Uterus (tissue), 2 donors: ENCODE data around the gene AUTS2.

Experiments used
- POLR2A ChIP-seq, 2 donors: fragments of 450-650 bp; IDR thresholded peaks; one replicate each; pipeline ENCODE4 v1.6.1; 2016; ENCODE audit warnings: antibody characterized with exemption in 2 of 2, mild to moderate bottlenecking in 1 of 2, moderate library complexity in 1 of 2
- TF ChIP-seq, protein P1 (sequence below), 4 experiments: fragments of 200-600 bp in 2 of 4; fragments of 450-650 bp in 2 of 4; sonication (generic) in 2 of 4; IDR thresholded peaks; one replicate each; pipeline ENCODE4 v1.5.1; 2016 to 2019; ENCODE audit warnings: antibody characterized with exemption in 4 of 4, mild to moderate bottlenecking in 2 of 4, moderate library complexity in 1 of 4

GRCh38 chr7:70607281-70607680 lies 1009.0 kb downstream of the AUTS2 start:
- TF ChIP-seq POLR2A (IDR thresholded peaks at IDR 0.05), result no peak
- TF ChIP-seq, protein P1, sequence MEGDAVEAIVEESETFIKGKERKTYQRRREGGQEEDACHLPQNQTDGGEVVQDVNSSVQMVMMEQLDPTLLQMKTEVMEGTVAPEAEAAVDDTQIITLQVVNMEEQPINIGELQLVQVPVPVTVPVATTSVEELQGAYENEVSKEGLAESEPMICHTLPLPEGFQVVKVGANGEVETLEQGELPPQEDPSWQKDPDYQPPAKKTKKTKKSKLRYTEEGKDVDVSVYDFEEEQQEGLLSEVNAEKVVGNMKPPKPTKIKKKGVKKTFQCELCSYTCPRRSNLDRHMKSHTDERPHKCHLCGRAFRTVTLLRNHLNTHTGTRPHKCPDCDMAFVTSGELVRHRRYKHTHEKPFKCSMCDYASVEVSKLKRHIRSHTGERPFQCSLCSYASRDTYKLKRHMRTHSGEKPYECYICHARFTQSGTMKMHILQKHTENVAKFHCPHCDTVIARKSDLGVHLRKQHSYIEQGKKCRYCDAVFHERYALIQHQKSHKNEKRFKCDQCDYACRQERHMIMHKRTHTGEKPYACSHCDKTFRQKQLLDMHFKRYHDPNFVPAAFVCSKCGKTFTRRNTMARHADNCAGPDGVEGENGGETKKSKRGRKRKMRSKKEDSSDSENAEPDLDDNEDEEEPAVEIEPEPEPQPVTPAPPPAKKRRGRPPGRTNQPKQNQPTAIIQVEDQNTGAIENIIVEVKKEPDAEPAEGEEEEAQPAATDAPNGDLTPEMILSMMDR (IDR thresholded peaks at IDR 0.05), result no peak
